ENCODE results near the gene USO1. TPM values are rescaled to one million over a fixed set of nuclear protein-coding genes. Genes with fewer than 3 reads are reported as not detected.

USO1 gene
- total and polyA plus RNA-seq, 2 of the 8 experiments (the other 6 are each of a cell fraction or from before 2014, with no cell fraction given), result 57.3 to 198 TPM

- no peak for TF ChIP-seq RNF2 (IDR thresholded peaks at IDR 0.05; ENCODE audit: borderline replicate concordance, low read depth, low read length, missing control alignments, poor library complexity, severe bottlenecking)
- no peak for TF ChIP-seq CHD1 (IDR thresholded peaks at IDR 0.05; ENCODE audit: low read depth, low read length)
- no peak for TF ChIP-seq JUND (IDR thresholded peaks at IDR 0.05; ENCODE audit: low read length)
- TF ChIP-seq CEBPB (IDR thresholded peaks at IDR 0.05; ENCODE audit: low read depth, low read length), result no peak
- no peak for TF ChIP-seq SIX5 (IDR thresholded peaks at IDR 0.05; ENCODE audit: low read depth, low read length)
- TF ChIP-seq EZH2 (IDR thresholded peaks at IDR 0.05; ENCODE audit: low read depth, low read length, severe bottlenecking), result no peak
- TF ChIP-seq SP4 (IDR thresholded peaks at IDR 0.05; ENCODE audit: low read length), result no peak
- TF ChIP-seq MAX (IDR thresholded peaks at IDR 0.05), result no peak
- no peak for TF ChIP-seq GABPA (IDR thresholded peaks at IDR 0.05; ENCODE audit: borderline replicate concordance, insufficient read depth, low read length)
- no peak for TF ChIP-seq HDAC2 (IDR thresholded peaks at IDR 0.05; ENCODE audit: borderline replicate concordance in 1 of 2, low read depth in 2 of 2, low read length in 2 of 2)
Observed at GRCh38 chr4:75817901-75818300, 93.5 kb downstream of the USO1 start (continued).
